Sciatic nerve (tissue), 2 donors: Measurements from ENCODE around the gene CLMN. TPM values are rescaled to one million over a fixed set of nuclear protein-coding genes. Genes with fewer than 3 reads are reported as not detected.

Source experiments
- ATAC-seq: fragments of 200-7000 bp; cut with Tn5 transposase; one replicate; pipeline ENCODE4 v1.9.1; 2020; ENCODE audit warnings: mild to moderate bottlenecking, moderate library complexity
- DNase-seq: peaks from one replicate; pipeline ENCODE4 v3.0.0-alpha.2; 2020; ENCODE audit warnings: low spot score
- intact Hi-C: fragments of 100-400 bp; cut with DNase I; formaldehyde crosslinking; loops from one replicate; pipeline ENCODE4 v1.14.2; 2022
- total RNA-seq: library from RNA; stranded (reverse); fragmentation: NEBNext Ultra II Directional; extraction: Animal tissue kit (Norgen Biotek cat#: 25700); gene quantifications from one replicate; pipeline ENCODE4 v1.2.1, GENCODE V29; 2021
- donor health status: DM: no; HTN: no; CAD: no.
- donor health status: DM: no; HTN: no; CAD: no.

The CLMN gene
- total RNA-seq, 1 donor from 2014 or later: 41.8 TPM

GRCh38 chr14:95345032-95345431 is 25.3 kb upstream of the CLMN start:
- intact Hi-C loops: no loop called here
- no peak for DNase-seq
- no peak for ATAC-seq

- ATAC-seq (no peak), DNase-seq (no peak)
- intact Hi-C loops: no loop called here
Observed at GRCh38 chr14:95344536-95344935, 24.8 kb upstream of the CLMN start.

GRCh38 chr14:95341564-95341963 is 21.9 kb upstream of the CLMN start:
- intact Hi-C loops: no loop called here
- ATAC-seq (no peak), DNase-seq (no peak)

GRCh38 chr14:95341115-95341514 is 21.4 kb upstream of the CLMN start:
- intact Hi-C loops: no loop called here
- ATAC-seq (no peak), DNase-seq (no peak)

- DNase-seq: no peak
Observed at GRCh38 chr14:95340201-95340697, 20.5 kb upstream of the CLMN start.

GRCh38 chr14:95339301-95339865 is 19.7 kb upstream of the CLMN start:
- DNase-seq (no peak), ATAC-seq (no peak)
- intact Hi-C loops: no loop called here

More at GRCh38 chr14:95340201-95340697, 20.5 kb upstream of the CLMN start:
- ATAC-seq: peak; percentile 53
- intact Hi-C loops: no loop called here

GRCh38 chr14:95338436-95338835 is 18.7 kb upstream of the CLMN start:
- DNase-seq (no peak), ATAC-seq (no peak)
- intact Hi-C loops: no loop called here

- intact Hi-C loops: no loop called here
- ATAC-seq (no peak), DNase-seq (no peak)
Observed at GRCh38 chr14:95337041-95337595, 17.4 kb upstream of the CLMN start.

- intact Hi-C loops: no loop called here
- no peak for DNase-seq
- ATAC-seq: no peak
Observed at GRCh38 chr14:95336192-95336760, 16.6 kb upstream of the CLMN start.

GRCh38 chr14:95335071-95335470 is 15.4 kb upstream of the CLMN start:
- ATAC-seq (no peak), DNase-seq (no peak)
- intact Hi-C loops: no loop called here

- intact Hi-C loops: no loop called here
- ATAC-seq: no peak
- DNase-seq: no peak
Observed at GRCh38 chr14:95334044-95334443, 14.3 kb upstream of the CLMN start.

GRCh38 chr14:95332641-95333040 is 12.9 kb upstream of the CLMN start:
- intact Hi-C loops: no loop called here
- DNase-seq: no peak

GRCh38 chr14:95331708-95332408 is 12.2 kb upstream of the CLMN start:
- DNase-seq: no peak
- ATAC-seq: no peak
- intact Hi-C loops: no loop called here

More at GRCh38 chr14:95332641-95333040, 12.9 kb upstream of the CLMN start:
- ATAC-seq: no peak

- ATAC-seq (peak; percentile 24), DNase-seq (no peak)
- intact Hi-C loops: no loop called here
Observed at GRCh38 chr14:95330591-95331370, 11.1 kb upstream of the CLMN start.

- intact Hi-C loops: no loop called here
- ATAC-seq (no peak), DNase-seq (no peak)
Observed at GRCh38 chr14:95329941-95330340, 10.2 kb upstream of the CLMN start.

- intact Hi-C loops: no loop called here
- no peak for ATAC-seq
- no peak for DNase-seq
Observed at GRCh38 chr14:95328729-95329503, 9.2 kb upstream of the CLMN start.

GRCh38 chr14:95327558-95328374 is 8.1 kb upstream of the CLMN start:
- intact Hi-C loops: no loop called here
- DNase-seq (peak; percentile 8), ATAC-seq (no peak)

- intact Hi-C loops: no loop called here
- DNase-seq: peak; percentile 9
- no peak for ATAC-seq
Observed at GRCh38 chr14:95326987-95327386, 7.3 kb upstream of the CLMN start.
